ENCODE measurements around the gene TRAPPC6A.

The TRAPPC6A gene, protein sequence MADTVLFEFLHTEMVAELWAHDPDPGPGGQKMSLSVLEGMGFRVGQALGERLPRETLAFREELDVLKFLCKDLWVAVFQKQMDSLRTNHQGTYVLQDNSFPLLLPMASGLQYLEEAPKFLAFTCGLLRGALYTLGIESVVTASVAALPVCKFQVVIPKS

DNA sequence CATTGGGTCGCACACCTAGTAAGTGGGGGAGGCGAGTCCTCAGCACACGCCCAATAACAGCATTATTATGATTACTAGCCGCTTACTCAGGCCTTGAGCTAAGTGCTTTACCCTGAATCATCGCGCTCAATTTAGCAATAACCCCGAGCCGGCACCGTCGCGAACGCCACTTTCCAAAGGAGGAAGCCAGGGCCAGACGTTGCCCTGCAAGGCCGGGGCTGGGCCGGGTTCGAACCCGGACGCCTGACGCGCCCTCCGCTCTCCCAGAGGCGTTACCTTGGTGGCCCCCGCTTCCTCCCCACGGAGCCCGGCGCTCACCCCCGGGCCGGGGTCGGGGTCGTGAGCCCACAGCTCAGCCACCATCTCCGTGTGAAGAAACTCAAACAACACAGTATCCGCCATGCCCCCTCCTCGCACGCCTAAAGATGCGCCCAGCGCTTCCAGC, at the start of gene TRAPPC6A:
Gene TRAPPC6A (minus strand): TSS at position 421 of the 445 bp plus-strand sequence. CDS start 19 bp downstream, at position 402.
- intact Hi-C loops (cut with DNase I): loop anchor here (5.0 kb wide), 3 partner anchors 86 to 286 kb away; partner anchors contain the start of genes CLASRP, PPP1R37 and TOMM40
- DNase-seq: peak in 2 of 42 donors; percentile 13 to 30

DNA sequence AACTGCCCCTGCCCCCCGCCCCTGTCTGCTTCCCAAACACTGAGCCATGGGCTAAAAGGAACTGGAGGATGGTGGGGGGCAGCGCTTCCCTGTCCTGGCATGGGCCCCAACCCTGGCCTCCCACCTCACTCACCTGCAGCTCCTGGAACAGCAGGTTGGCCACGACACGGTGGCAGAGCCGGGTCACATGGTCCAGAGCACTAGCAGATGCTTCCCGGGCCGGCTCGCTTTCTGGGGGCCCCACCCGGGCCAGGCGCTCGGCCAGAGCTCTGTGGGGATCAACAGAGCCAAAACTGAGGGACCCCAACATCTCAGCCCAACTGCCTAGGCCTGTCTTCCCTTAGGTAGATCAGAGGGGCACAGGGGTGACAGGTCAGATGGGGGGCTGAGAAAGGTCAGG, 46.6 kb upstream of the TRAPPC6A start:
- DNase-seq: no peak
- intact Hi-C loops (cut with DNase I): no loop called here

DNA sequence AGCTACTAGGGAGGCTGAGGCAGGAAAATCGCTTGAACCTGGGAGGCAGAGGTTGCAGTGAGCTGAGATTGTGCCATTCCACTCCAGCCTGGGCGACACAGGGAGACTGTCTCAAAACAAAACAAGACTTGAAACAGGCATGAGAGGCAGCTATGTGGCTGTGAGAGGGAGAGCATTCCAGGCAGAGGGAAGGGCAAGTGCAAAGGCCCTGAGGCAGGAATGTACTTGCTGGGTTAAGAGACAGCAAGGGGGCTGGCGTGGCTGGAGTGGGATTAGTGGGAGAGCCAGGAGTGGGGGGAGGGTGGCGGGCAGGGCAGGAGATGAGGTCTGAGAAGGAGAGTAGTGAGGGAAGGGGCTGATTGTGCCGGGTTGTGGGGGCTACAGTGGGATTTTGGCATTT, 45.8 kb upstream of the TRAPPC6A start:
- no peak for DNase-seq
- intact Hi-C loops (cut with DNase I): no loop called here

DNA sequence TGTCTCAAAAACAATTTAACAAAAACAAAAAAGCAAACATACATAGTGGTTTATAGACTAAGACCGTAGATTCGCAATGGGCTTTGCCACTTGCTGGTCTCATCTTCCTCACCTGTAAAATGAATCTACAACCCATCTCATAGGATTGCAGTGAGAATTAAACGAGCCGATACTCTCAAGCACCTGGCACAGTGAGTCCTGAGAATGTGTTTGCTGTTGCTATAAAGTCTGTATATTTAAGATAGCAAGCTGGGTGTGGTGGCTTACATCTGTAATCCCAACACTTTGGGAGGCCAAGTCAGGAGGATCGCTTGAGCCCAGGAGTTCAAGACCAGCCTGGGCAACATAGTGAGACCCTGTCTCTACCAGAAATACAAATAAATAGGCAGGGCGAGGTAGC, 44.7 kb upstream of the TRAPPC6A start:
- intact Hi-C loops (cut with DNase I): no loop called here
- no peak for DNase-seq

DNA sequence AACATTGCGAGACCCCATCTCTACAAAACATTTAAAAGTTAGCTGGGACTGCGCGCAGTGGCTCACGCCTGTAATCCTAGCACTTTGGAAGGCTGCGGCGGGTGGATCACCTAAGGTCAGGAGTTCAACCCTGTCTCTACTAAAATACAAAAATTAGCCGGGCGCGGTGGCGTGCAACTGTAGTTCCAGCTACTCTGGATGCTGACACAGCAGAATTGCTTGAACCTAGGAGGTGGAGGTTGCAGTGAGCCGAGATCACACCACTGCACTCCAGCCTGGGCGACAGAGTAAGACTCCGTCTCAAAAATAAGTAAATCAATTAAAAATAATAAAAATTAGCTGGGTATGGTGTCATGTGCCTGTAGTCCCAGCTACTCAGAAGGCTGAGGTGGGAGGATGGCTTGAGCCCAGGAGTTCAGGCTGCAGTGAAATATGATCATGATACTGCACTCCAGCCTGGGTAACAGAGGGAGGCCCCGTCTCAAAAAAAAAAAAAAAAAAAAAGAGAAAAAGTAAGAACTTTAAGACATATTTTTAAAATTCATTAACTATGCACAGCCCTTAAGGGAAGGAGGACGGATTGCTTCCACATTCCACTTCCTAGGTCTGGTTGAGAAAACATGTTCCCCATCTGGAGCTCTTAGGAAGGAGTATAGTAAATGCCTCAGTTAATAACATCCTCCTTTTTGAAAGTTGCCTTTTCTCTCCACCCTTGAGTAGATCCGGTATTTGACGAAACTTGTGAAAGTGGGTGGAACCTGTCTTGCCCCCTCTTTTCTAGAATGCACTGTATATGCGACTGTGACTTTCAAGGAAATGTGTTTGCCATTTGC, 41.1 kb upstream of the TRAPPC6A start:
- intact Hi-C loops (cut with DNase I): no loop called here
- no peak for DNase-seq

DNA sequence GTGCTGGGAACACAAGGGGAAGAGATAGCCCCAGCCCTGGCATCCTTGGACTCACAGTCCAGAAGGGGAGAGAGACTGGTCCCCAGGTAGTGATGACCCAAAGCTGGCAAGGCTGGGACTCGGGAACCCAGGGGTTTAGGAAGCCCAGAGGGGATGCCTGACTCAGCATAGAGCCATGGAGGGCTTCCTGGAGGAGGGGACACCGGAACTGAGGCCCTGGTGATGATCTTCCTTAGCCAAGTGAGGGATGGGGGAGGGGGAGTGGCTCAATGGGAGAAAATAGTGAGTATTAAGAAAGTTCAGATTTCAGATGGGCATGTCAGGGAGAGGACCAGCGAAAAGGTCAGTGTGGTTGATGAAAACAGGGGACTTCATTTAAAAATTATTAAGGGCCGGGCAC, 40.4 kb upstream of the TRAPPC6A start:
- intact Hi-C loops (cut with DNase I): no loop called here
- no peak for DNase-seq

DNA sequence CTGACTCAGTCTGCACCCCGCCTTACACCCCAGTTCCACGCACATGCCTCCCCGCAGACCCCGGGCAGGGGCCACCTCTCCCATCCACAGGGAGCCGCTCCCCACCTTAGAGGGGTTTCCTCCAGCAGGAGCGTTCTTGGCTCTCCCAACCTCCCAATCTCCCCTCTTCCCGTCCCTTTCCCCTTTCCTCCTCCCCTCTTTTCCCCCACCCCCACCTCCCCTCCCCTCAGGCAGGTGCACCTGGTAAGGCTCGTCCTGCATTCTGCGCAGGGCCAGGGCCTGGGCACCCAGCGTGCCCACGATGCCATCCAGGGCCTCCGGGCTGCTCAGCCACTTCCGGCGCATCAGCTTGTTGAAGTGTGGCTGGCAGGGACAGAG, 39.9 kb upstream of the TRAPPC6A start:
- DNase-seq: no peak
- intact Hi-C loops (cut with DNase I): no loop called here

DNA sequence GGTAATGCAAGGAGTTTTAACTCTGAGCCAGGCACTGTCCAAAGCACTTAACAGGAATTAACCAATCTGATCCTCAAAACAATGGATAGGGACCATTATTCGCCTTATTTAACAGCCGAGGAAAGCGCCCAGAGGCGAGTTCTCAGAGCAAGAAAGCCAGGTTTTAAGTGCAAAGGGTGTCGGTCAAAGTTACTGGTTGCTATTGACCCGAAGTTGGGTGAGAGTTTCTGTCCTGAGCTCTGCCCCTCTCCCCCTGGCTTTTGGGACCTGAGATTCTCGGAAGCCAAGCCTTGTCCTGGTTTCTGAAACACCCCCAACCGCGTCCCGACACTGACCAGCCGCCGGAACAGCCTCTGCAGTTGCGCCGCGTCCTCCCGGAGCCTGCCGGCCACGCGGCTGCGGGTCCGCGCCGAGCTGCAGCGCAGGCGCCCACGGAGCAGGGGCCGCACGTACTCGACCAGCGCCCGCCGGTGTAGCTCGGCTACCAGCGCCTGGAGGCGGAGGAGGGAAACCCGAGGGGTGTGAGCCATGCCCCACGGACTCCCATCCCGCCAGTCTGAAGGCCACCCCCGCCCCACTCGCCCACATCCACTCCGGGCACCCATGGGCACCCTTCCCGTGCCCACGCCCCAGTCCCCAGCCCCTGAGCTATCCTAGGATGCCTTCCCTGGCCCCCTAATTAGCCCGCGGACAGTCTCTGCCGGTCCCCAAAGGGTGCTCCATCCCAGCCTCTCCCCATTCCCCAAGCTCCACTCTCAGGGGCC, 39.3 kb upstream of the TRAPPC6A start:
- intact Hi-C loops (cut with DNase I): no loop called here

DNA sequence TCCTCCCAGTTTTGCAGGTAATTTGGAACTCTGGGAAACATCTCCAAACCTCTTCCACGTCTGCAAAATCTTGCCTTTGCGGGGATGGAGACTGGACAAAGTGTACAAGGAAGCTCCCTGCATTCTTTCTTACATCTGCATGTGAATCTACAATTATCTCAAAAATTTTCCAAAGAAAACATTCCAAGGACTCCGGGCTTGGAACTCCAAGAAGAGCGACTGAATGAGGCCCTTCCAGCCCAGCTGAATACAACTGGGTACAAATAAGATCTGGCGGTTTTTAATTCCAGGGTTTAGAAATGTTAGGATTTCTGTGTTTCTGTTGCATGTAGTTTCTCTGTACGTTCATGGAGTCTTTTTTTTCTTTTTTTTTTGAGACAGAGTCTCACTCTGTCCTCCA, 38.6 kb upstream of the TRAPPC6A start:
- intact Hi-C loops (cut with DNase I): no loop called here
- no peak for DNase-seq

More for the DNA sequence above, 39.3 kb upstream of the TRAPPC6A start:
- DNase-seq: no peak

DNA sequence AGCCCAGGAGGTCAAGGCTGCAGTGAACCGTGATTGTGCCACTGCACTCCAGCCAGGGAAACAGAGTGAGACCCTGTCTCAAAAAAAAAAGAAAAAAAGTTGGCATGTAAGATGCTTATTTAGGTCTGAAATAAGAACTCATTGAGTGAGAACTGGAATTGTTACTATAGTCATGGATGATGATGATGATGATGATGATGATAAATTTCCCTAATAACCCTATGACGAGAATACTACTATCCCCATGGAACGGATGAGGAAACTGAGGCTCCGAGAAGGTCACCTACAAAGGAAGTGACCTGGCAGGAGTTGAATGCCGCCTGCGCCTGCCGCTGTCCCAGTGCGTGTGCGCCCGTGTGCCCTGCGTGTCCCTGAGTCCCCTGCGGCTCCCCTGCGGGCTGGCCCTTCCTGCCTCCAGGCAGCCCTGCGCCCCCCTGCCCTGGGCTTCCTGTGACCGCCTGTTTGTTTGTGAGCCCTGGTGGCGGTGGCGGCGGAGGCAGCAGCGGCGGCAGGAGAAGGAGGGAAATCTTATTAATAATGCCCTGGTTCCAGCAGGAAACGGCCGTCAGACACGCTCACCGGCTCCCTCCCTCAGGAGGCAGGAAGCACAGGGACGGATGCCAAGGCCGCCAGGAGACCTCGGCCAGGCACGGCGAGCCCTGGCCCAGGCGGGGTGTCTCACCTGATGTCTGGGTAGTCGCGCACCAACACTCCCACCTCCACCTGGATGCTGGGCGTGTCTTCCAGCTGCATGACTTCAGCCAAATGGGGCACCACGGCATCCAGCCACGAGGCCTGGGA, 37.6 kb upstream of the TRAPPC6A start:
- DNase-seq: no peak
- intact Hi-C loops (cut with DNase I): no loop called here

DNA sequence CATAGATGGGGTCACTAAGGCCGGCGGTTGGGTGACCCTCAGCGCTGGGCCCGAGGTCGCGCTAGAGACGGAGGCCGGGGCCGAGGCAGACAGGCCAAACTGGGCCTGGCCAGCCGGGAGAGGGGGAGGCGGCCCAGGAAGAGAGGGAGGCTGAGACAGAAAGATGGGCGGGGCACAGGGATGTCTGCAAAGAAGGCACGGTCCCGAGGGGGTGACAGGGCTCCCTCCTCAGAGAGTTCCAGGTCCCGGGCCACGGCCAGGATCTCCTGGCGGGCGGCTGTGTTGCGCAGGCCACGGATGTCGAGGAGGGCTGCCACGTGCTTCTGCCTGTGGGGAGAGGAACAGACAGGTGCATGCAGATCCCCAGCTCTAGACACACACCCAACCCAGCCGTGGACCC, 35.0 kb upstream of the TRAPPC6A start:
- no peak for DNase-seq
- intact Hi-C loops (cut with DNase I): no loop called here

DNA sequence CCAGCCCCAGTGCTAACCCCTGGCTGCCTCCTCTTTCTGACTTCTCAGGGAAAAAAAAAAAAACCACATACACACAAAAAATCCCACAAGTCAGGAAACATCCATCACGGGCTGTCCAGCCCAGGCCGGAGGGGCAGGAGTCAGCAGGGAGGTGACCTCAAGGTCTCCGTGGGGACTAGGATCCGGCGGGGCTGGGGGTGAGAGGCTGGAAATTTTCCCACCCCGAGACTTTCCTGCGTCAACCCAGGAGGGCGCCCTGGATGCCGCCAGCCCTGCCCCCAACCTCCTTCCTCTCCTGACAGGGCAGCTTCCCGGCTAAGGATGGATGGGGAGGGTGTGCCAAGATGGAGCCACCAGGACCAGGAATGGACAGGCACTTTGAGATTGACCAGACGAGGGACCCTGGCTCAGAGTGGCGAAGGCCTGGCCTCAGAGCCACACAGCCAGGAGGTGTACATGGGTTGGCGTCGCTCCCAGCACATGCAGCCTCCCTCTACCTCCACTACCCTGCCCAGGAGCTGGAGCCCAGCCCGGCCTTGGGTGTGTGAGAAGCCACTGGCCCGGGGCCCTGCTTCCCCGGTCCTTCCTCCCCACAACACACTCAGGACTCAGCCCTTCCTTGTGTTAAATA, 33.8 kb upstream of the TRAPPC6A start:
- no peak for DNase-seq
- intact Hi-C loops (cut with DNase I): no loop called here

DNA sequence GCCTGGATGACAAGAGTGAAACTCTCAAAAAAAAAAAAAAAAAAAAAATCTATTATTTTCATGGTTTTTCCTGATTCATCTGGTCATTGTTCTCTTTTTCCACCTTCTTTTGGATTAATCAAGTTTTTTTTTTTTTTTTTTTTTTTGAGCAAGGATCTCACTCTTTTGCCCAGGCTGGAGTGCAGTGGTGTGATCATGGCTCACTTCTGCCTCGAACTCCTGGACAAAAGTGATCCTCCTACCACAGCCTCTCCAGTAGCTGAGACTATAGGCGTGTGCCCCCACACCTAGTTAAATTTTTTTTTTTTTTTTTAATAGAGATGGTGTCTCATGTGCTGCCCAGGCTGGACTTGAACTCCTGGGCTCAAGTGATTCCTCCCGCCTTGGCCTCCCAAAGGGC, 28.3 kb upstream of the TRAPPC6A start:
- DNase-seq: no peak
- intact Hi-C loops (cut with DNase I): no loop called here

DNA sequence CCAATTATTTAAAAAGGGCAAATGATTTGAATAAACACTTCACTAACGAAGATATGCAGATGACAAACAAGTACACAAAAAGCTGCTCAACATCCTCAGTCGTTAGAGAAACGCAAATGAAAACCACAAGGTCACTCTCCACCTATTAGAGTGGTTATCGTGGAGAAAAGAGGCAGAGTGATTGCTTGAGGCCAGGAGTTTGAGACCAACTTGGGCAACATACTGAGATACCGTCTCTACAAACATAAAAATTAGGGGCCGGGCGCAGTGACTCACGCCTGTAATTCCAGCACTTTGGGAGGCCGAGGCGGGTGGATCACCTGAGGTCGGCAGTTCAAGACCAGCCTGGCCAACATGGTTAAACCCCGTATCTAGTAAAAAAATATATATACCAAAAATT, 27.8 kb upstream of the TRAPPC6A start:
- intact Hi-C loops (cut with DNase I): no loop called here
- no peak for DNase-seq

DNA sequence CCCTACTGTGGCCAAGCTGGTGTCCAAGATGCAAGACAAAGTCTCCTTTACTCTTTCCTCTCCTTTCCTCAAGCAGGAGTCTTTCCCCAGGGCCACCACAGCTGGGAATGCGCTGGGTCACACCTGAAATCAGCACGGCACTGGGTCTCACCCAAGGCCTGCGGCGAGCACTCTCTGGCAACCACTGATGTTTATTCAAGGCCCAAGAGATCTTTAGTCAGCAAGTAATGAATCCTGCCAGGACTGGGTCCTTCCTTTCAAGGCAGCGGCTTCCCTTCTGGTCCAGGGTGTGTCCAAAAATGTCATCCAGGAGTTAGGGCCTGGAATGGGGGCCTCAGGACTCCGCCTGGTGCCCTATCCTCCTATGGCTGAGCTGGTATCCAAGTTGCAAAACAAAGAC, 24.6 kb upstream of the TRAPPC6A start:
- intact Hi-C loops (cut with DNase I): no loop called here
- no peak for DNase-seq

DNA sequence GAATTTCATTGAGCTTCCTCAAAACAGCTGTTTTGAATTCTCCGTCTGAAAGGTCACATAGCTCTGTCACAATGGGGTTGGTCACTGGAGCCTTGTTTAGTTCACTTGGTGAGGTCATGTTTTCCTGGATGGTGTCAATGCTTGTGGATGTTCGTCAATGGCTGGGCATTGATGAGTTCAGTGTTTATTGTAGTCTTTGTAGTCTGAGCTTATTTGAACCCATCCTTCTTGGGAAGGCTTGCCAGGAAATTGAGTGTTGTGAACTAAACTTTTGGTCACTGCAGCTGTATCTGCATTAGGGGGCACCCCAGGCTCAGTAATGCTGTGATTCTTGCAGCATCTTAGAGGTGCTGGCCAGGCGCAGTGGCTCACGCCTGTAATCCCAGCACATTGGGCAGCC, 22.5 kb upstream of the TRAPPC6A start:
- DNase-seq: peak in 38 of 42 donors; percentile 17 to 78 (median 52)
- intact Hi-C loops (cut with DNase I): no loop called here

DNA sequence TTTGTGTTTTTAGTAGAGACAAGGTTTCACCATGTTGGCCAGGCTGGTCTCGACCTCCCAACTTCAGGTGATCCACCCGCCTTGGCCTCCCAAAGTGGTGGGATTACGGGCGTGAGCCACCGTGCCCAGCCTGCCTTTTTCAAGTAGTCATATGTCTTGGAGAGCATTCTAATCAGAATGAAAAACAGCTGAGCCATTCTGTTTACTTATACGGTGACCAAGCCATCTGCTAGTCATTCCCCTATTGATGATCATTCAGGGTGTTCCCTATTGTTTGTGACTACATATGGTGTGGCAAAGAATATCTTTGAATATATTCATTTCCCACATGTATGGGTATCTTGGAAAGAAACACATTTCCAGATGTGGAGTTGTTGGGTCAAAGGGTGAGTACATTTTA, 17.7 kb upstream of the TRAPPC6A start:
- intact Hi-C loops (cut with DNase I): no loop called here
- no peak for DNase-seq

DNA sequence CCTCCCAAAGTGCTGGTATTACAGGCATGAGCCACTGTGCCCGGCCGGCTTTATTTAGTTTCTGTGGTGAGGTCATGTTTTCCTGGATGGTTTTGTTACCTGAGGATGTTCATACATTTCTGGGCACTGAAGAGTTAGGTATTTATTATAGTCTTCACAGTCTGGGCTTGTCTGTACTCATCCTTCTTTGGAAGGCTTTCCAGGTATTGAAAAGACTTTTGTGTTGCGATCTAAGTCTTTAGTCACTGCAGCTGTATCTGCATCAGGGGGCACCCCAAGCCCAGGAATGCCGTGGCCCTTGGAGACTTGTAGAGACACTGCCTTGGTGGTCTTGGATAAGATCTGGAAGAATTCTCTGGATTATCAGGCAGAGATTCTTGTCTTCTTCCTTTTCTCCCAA, 13.3 kb upstream of the TRAPPC6A start:
- no peak for DNase-seq
- intact Hi-C loops (cut with DNase I): no loop called here

DNA sequence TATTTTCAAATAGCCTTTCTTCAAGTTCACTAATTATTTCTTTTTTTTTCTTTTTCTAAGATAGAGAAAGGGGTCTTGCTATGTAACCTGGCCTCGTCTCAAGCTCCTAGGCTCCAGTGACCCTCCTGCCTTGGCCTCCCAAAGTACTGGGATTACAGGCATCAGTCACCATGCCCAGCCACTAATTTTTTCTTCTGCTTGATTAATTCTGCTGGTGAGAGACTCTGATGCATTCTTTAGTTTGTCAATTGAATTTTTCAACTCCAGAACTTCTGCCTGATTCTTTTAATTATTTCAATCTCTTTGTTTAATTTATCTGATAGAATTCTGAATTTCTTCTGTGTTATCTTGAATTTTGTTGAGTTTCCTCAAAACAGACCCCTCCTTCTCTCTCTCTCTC, 11.9 kb upstream of the TRAPPC6A start:
- intact Hi-C loops (cut with DNase I): no loop called here
- no peak for DNase-seq

All from head of caudate nucleus (tissue), 42 donors.